SK-N-MC (cell line): ENCODE data around the gene IFNA14.
A peak's percentile ranks its signal among the peaks of the same experiment; 100 is the strongest.
"Not testable (repeated sequence)": the region's sequence is repeated elsewhere in the genome, so short reads cannot be mapped to it uniquely, and the experiment has no call there.

ENCODE experiments used
- DNase-seq: peaks from one replicate; pipeline ENCODE4 v3.0.0-alpha.2; 2011; ENCODE audit warnings: low read depth, low spot score
- H3K27ac ChIP-seq: fragments of 200-600 bp; sonication (generic); 2 replicates; pipeline ENCODE4 v1.5.1; 2016; ENCODE audit warnings: mixed run types
- H3K36me3 ChIP-seq: fragments of 200-600 bp; sonication (generic); 2 replicates; pipeline ENCODE4 v1.6.1; 2017; ENCODE audit warnings: antibody characterized with exemption, low read length, mixed read lengths; ENCODE audit not compliant: insufficient read depth
- H3K4me3 ChIP-seq: fragments of 200-600 bp; sonication (generic); 2 replicates; pipeline ENCODE4 v1.5.1; 2016
- H3K9ac ChIP-seq: fragments of 200-600 bp; sonication (generic); 2 replicates; pipeline ENCODE4 v1.8.0; 2017; ENCODE audit warnings: mixed run types, mixed read lengths; ENCODE audit not compliant: insufficient read length
- H3K9me3 ChIP-seq: fragments of 200-600 bp; sonication (generic); 2 replicates; pipeline ENCODE4 v1.6.1; 2017; ENCODE audit warnings: low read depth, mild to moderate bottlenecking, antibody characterized with exemption, low read length, moderate library complexity, mixed read lengths
- EZH2 ChIP-seq: fragments of 200-600 bp; sonication (generic); IDR thresholded peaks from one replicate; pipeline ENCODE4 v1.6.1; 2017; ENCODE audit warnings: antibody characterized with exemption
- FOXP2 ChIP-seq: optimal IDR thresholded peaks from 2 replicates; pipeline ENCODE3; 2011; ENCODE audit warnings: mild to moderate bottlenecking, moderate library complexity; ENCODE audit not compliant: insufficient read depth; ENCODE audit errors: extremely low read length, control extremely low read depth
- POLR2AphosphoS5 ChIP-seq: IDR thresholded peaks from 2 replicates; pipeline ENCODE4 v1.6.1; 2012; ENCODE audit warnings: mild to moderate bottlenecking, low read depth, low read length, borderline replicate concordance

The IFNA14 gene

GRCh38 chr9:21265421-21266189 is 25.8 kb upstream of the IFNA14 start:
- Histone ChIP-seq H3K27ac (no peak overlapping the region), H3K9me3 (no peaks in the 10 kb centered on the region), H3K36me3 (no peaks in the 10 kb centered on the region), H3K9ac (no peak overlapping the region), H3K4me3 (no peak overlapping the region)
- TF ChIP-seq POLR2AphosphoS5 (no peak), EZH2 (no peak), FOXP2 (no peak)
- no peak for DNase-seq

GRCh38 chr9:21255538-21256212 is 15.9 kb upstream of the IFNA14 start:
- Histone ChIP-seq H3K9ac (no peak overlapping the region), H3K36me3 (no peaks in the 10 kb centered on the region), H3K27ac (no peak overlapping the region), H3K9me3 (no peaks in the 10 kb centered on the region), H3K4me3 (no peak overlapping the region)
- DNase-seq = no peak
- no peak for TF ChIP-seq POLR2AphosphoS5
- no peak for TF ChIP-seq EZH2
- TF ChIP-seq FOXP2 = no peak

- peak overlapping the region; percentile 63 for H3K4me3 ChIP-seq
- TF ChIP-seq FOXP2 (no peak), POLR2AphosphoS5 (no peak), EZH2 (no peak)
- no peaks in the 10 kb centered on the region for H3K36me3 ChIP-seq
- H3K9me3 ChIP-seq = no peaks in the 10 kb centered on the region
- DNase-seq = peak; percentile 48
- H3K9ac ChIP-seq = no peak overlapping the region
- H3K27ac ChIP-seq = no peak overlapping the region
Measured at GRCh38 chr9:21252721-21253547, 13.1 kb upstream of the IFNA14 start.

GRCh38 chr9:21251638-21252037 is 11.8 kb upstream of the IFNA14 start:
- H3K9ac ChIP-seq = no peak overlapping the region
- no peak for DNase-seq
- H3K9me3 ChIP-seq = no peaks in the 10 kb centered on the region
- H3K36me3 ChIP-seq = no peaks in the 10 kb centered on the region
- TF ChIP-seq FOXP2 (no peak), POLR2AphosphoS5 (no peak)
- H3K4me3 ChIP-seq = no peak overlapping the region
- H3K27ac ChIP-seq = no peak overlapping the region

- Histone ChIP-seq H3K27ac (no peak overlapping the region), H3K9me3 (no peaks in the 10 kb centered on the region), H3K36me3 (no peaks in the 10 kb centered on the region), H3K9ac (no peak overlapping the region), H3K4me3 (no peak overlapping the region)
- DNase-seq = no peak
- no peak for TF ChIP-seq EZH2
Measured at GRCh38 chr9:21251190-21251589, 11.4 kb upstream of the IFNA14 start.

GRCh38 chr9:21244836-21245235 is 5.0 kb upstream of the IFNA14 start:
- no peak for DNase-seq
- Histone ChIP-seq H3K36me3 (no peaks in the 10 kb centered on the region), H3K27ac (no peak overlapping the region), H3K4me3 (no peak overlapping the region), H3K9ac (no peak overlapping the region), H3K9me3 (no peaks in the 10 kb centered on the region)
- TF ChIP-seq FOXP2 (no peak), POLR2AphosphoS5 (no peak), EZH2 (no peak)

GRCh38 chr9:21236360-21236714 is 3.5 kb downstream of the IFNA14 start:
- not testable (repeated sequence) for H3K36me3 ChIP-seq, H3K9me3 ChIP-seq, H3K27ac ChIP-seq, DNase-seq, H3K9ac ChIP-seq, H3K4me3 ChIP-seq

GRCh38 chr9:21235468-21236359 is 4.1 kb downstream of the IFNA14 start:
- H3K27ac ChIP-seq, H3K4me3 ChIP-seq, H3K36me3 ChIP-seq, H3K9ac ChIP-seq, H3K9me3 ChIP-seq: not testable (repeated sequence)
- DNase-seq = peak; percentile 2
